ENCODE results near the gene TGM1. TPM values are rescaled to one million over a fixed set of nuclear protein-coding genes. Genes with fewer than 3 reads are reported as not detected.

TGM1 gene
- polyA plus RNA-seq, 1 of the 3 experiments (the other 2 are of a cell fraction): 2.7 TPM

- Histone ChIP-seq H3K9me2 (no peaks in the 10 kb centered on the region), H3K27ac (ENCODE audit: low read depth in 2 of 2, low read length in 1 of 2) (no peak overlapping the region), H3K9ac (no peak overlapping the region), H3K4me2 (no peak overlapping the region), H3K4me3 (ENCODE audit: low read depth in 2 of 2, low read length in 1 of 2) (no peak overlapping the region), H3K4me1 (ENCODE audit: control insufficient read depth in 1 of 2, insufficient read depth in 2 of 2, low read depth in 1 of 2, low read length in 1 of 2) (peaks cover 0 to 3% of the 10 kb centered on the region in 2 experiments; a peak in 1 of 4 replicates), H4K20me1 (ENCODE audit: insufficient read depth) (no peaks in the 10 kb centered on the region), H3K27me3 (ENCODE audit: insufficient read depth) (no peaks in the 10 kb centered on the region), H3K36me3 (replicated peaks in 1 of 2; ENCODE audit: control insufficient read depth in 1 of 2, insufficient read depth in 2 of 2, low read length in 1 of 2) (peaks cover 0 to 3% of the 10 kb centered on the region in 2 experiments), H3K9me3 (no peaks in the 10 kb centered on the region), H2AFZ (ENCODE audit: low read depth) (no peak overlapping the region), H3K79me2 (ENCODE audit: insufficient read depth) (no peaks in the 10 kb centered on the region), H3F3A (replicated peaks; ENCODE audit: insufficient read depth) (peaks cover 5% of the 10 kb centered on the region)
- DNase-seq: no peak
- TF ChIP-seq FOSL2 (IDR thresholded peaks at IDR 0.05; ENCODE audit: borderline replicate concordance, low read depth): no peak
- TF ChIP-seq RAD21 (IDR thresholded peaks at IDR 0.05; ENCODE audit: low read length): no peak
- TF ChIP-seq SIN3A (IDR thresholded peaks at IDR 0.05; ENCODE audit: borderline replicate concordance, low read depth, low read length): no peak
- TF ChIP-seq CHD2 (IDR thresholded peaks at IDR 0.05; ENCODE audit: low read length, partially characterized antibody): no peak
- TF ChIP-seq YY1 (IDR thresholded peaks at IDR 0.05; ENCODE audit: low read depth): no peak
- no peak for TF ChIP-seq GATA2 (CRISPR knock-in tag; IDR thresholded peaks at IDR 0.05)
- TF ChIP-seq IRF3 (IDR thresholded peaks at IDR 0.05; ENCODE audit: low read depth, low read length): no peak
- TF ChIP-seq MXI1 (IDR thresholded peaks at IDR 0.05; ENCODE audit: low read depth, low read length): no peak
- no peak for TF ChIP-seq TEAD4 (IDR thresholded peaks at IDR 0.05; ENCODE audit: borderline replicate concordance, insufficient read depth)
- TF ChIP-seq MAX (IDR thresholded peaks at IDR 0.05; ENCODE audit: low read depth): no peak
- TF ChIP-seq RFX5 (IDR thresholded peaks at IDR 0.05; ENCODE audit: low read length): no peak
- TF ChIP-seq NFIC (IDR thresholded peaks at IDR 0.05; ENCODE audit: borderline replicate concordance): no peak
- no peak for TF ChIP-seq CTCF (IDR thresholded peaks at IDR 0.05)
- no peak for TF ChIP-seq SMC3 (IDR thresholded peaks at IDR 0.05; ENCODE audit: low read depth, low read length)
- TF ChIP-seq RXRA (IDR thresholded peaks at IDR 0.05; ENCODE audit: borderline replicate concordance, low read depth): no peak
- no peak for TF ChIP-seq TAF1 (IDR thresholded peaks at IDR 0.05; ENCODE audit: borderline replicate concordance, low read depth, low read length)
- CTCF ChIA-PET: interaction anchor here (1.6 kb wide), 1 partner anchor 11 kb away, joined by 3 read pairs; the partner anchor contains the start of gene RABGGTA
- 85% methylated on average over 12 of the region's 16 CpGs for WGBS (ENCODE audit: low lambda C conversion rate)
- POLR2A ChIA-PET: no interaction called here
These were observed 2.8 kb downstream of the TGM1 start for GRCh38 chr14:24260026-24260779.

Data from SK-N-SH (cell line).